Measurements from ENCODE around the gene NRIP2. TPM values are rescaled to one million over a fixed set of nuclear protein-coding genes. Genes with fewer than 3 reads are reported as not detected.
"Not testable (repeated sequence)": the region's sequence is repeated elsewhere in the genome, so short reads cannot be mapped to it uniquely, and the experiment has no call there.

Gene NRIP2
- total RNA-seq (ENCODE audit: insufficient read depth, low replicate concordance), result 0.48 TPM

- peak; percentile 81 for DNase-seq (ENCODE audit: low spot score)
These were observed at the start of gene NRIP2 for GRCh38 chr12:2834581-2835491. NRIP2 (minus strand) TSS chr12:2835035; CDS start chr12:2834983, 52 bp downstream.

GRCh38 chr12:2879853-2880252 is 45.0 kb upstream of the NRIP2 start:
- no peak for DNase-seq (ENCODE audit: low spot score)

- peak; percentile 92 for DNase-seq (ENCODE audit: low spot score)
These were observed 43.3 kb upstream of the NRIP2 start for GRCh38 chr12:2877953-2878732.

- DNase-seq (ENCODE audit: low spot score), result peak; percentile 91
These were observed 42.5 kb upstream of the NRIP2 start, which contains the start of the genes FOXM1 and RHNO1 for GRCh38 chr12:2877047-2877952. FOXM1 (minus strand) TSS chr12:2877174; CDS start chr12:2874478, 2,696 bp downstream. RHNO1 (plus strand) TSS chr12:2877223; CDS start chr12:2885367, 8,144 bp downstream.

- DNase-seq (ENCODE audit: low spot score), result no peak
These were observed 41.7 kb upstream of the NRIP2 start for GRCh38 chr12:2876431-2877046.

- not testable (repeated sequence) for DNase-seq (ENCODE audit: low spot score)
These were observed 34.3 kb upstream of the NRIP2 start for GRCh38 chr12:2868986-2869632.

- DNase-seq (ENCODE audit: low spot score), result no peak
These were observed 29.4 kb upstream of the NRIP2 start for GRCh38 chr12:2864198-2864597.

- DNase-seq (ENCODE audit: low spot score), result not testable (repeated sequence)
These were observed 28.6 kb upstream of the NRIP2 start for GRCh38 chr12:2863402-2863801.

- DNase-seq (ENCODE audit: low spot score), result no peak
These were observed 28.0 kb upstream of the NRIP2 start for GRCh38 chr12:2862876-2863275.

GRCh38 chr12:2860170-2860569 is 25.3 kb upstream of the NRIP2 start:
- no peak for DNase-seq (ENCODE audit: low spot score)

GRCh38 chr12:2858944-2859421 is 24.1 kb upstream of the NRIP2 start:
- DNase-seq (ENCODE audit: low spot score), result no peak

- DNase-seq (ENCODE audit: low spot score), result no peak
These were observed 23.5 kb upstream of the NRIP2 start for GRCh38 chr12:2858334-2858733.

GRCh38 chr12:2857576-2857975 is 22.7 kb upstream of the NRIP2 start:
- DNase-seq (ENCODE audit: low spot score), result no peak

GRCh38 chr12:2857021-2857431 is 22.2 kb upstream of the NRIP2 start, which contains the start of gene TEX52:
TEX52 (minus strand) TSS chr12:2857039; CDS start chr12:2857026, 13 bp downstream.
- DNase-seq (ENCODE audit: low spot score), result no peak

GRCh38 chr12:2856051-2856450 is 21.2 kb upstream of the NRIP2 start:
- no peak for DNase-seq (ENCODE audit: low spot score)

GRCh38 chr12:2855546-2855945 is 20.7 kb upstream of the NRIP2 start:
- DNase-seq (ENCODE audit: low spot score), result no peak

GRCh38 chr12:2854669-2855453 is 20.0 kb upstream of the NRIP2 start:
- DNase-seq (ENCODE audit: low spot score), result no peak

GRCh38 chr12:2853626-2854025 is 18.8 kb upstream of the NRIP2 start:
- peak; percentile 87 for DNase-seq (ENCODE audit: low spot score)

- no peak for DNase-seq (ENCODE audit: low spot score)
These were observed 17.1 kb upstream of the NRIP2 start for GRCh38 chr12:2851931-2852330.
